IPS DF 6.9 (cell line): Measurements from ENCODE around the gene SMYD3.

Experiments used
- DNase-seq: peaks from one replicate; pipeline ENCODE4 v3.0.0-alpha.2; 2013; ENCODE audit warnings: low read depth, low spot score
- H3K27ac ChIP-seq: one replicate; pipeline ENCODE4 v1.5.1; 2013; ENCODE audit warnings: low read length, control low read depth
- H3K27me3 ChIP-seq: 2 replicates; pipeline ENCODE4 v1.6.1; 2013; ENCODE audit warnings: mild to moderate bottlenecking, low read length; ENCODE audit not compliant: control insufficient read depth, insufficient read depth
- H3K36me3 ChIP-seq: 2 replicates; pipeline ENCODE4 v1.6.1; 2013; ENCODE audit warnings: low read length; ENCODE audit not compliant: control insufficient read depth, insufficient read depth
- H3K4me1 ChIP-seq: 2 replicates; pipeline ENCODE4 v1.6.1; 2013; ENCODE audit warnings: low read length; ENCODE audit not compliant: control insufficient read depth, insufficient read depth
- H3K4me3 ChIP-seq: 2 replicates; pipeline ENCODE4 v1.5.1; 2013; ENCODE audit warnings: mild to moderate bottlenecking, low read length
- H3K9me3 ChIP-seq: 2 replicates; pipeline ENCODE4 v1.6.1; 2013; ENCODE audit warnings: low read length, inconsistent platforms; ENCODE audit not compliant: control insufficient read depth, insufficient read depth
- WGBS: extraction: QIAGEN DNeasy Blood & Tissue Kit; methylation state at CpG from one replicate; pipeline ENCODE4 v1.1.7; 2013; ENCODE audit warnings: mixed read lengths, missing lambda C conversion rate; ENCODE audit not compliant: insufficient read length, insufficient coverage; 5-methylcytosine and 5-hydroxymethylcytosine counted together

Gene SMYD3

GRCh38 chr1:246095443-246095842, 411.6 kb downstream of the SMYD3 start:
- no peak for DNase-seq
- Histone ChIP-seq H3K27me3 (no peaks in the 10 kb centered on the region), H3K27ac (no peak overlapping the region), H3K4me1 (0 out of 2 replicates have a peak, but pooled peaks cover 1% of the 10 kb centered on the region), H3K9me3 (no peaks in the 10 kb centered on the region), H3K4me3 (no peak overlapping the region), H3K36me3 (no peaks in the 10 kb centered on the region)
- WGBS = no CpG with 5 or more reads among the region's 6 CpGs

GRCh38 chr1:246093230-246093629, 413.8 kb downstream of the SMYD3 start:
- Histone ChIP-seq H3K4me1 (0 out of 2 replicates have a peak, but pooled peaks cover 1% of the 10 kb centered on the region), H3K9me3 (no peaks in the 10 kb centered on the region), H3K36me3 (no peaks in the 10 kb centered on the region), H3K27me3 (no peaks in the 10 kb centered on the region), H3K27ac (no peak overlapping the region), H3K4me3 (no peak overlapping the region)
- DNase-seq = no peak
- no CpG with 5 or more reads among the region's 4 CpGs for WGBS

GRCh38 chr1:246092136-246092535, 414.9 kb downstream of the SMYD3 start:
- Histone ChIP-seq H3K4me3 (no peak overlapping the region), H3K27ac (no peak overlapping the region), H3K4me1 (no peaks in the 10 kb centered on the region), H3K9me3 (no peaks in the 10 kb centered on the region), H3K27me3 (no peaks in the 10 kb centered on the region), H3K36me3 (no peaks in the 10 kb centered on the region)
- DNase-seq = no peak
- WGBS = no CpG with 5 or more reads among the region's 4 CpGs

GRCh38 chr1:246091477-246091876, 415.6 kb downstream of the SMYD3 start:
- no CpG with 5 or more reads among the region's 4 CpGs for WGBS
- H3K27ac ChIP-seq = no peak overlapping the region
- no peaks in the 10 kb centered on the region for H3K4me1 ChIP-seq
- DNase-seq = no peak
- no peaks in the 10 kb centered on the region for H3K36me3 ChIP-seq
- H3K27me3 ChIP-seq = no peaks in the 10 kb centered on the region
- H3K9me3 ChIP-seq = no peaks in the 10 kb centered on the region
- H3K4me3 ChIP-seq = no peak overlapping the region

- H3K27me3 ChIP-seq = no peaks in the 10 kb centered on the region
- no peaks in the 10 kb centered on the region for H3K36me3 ChIP-seq
- WGBS = no CpG with 5 or more reads among the region's 5 CpGs
- H3K4me1 ChIP-seq = no peaks in the 10 kb centered on the region
- no peaks in the 10 kb centered on the region for H3K9me3 ChIP-seq
- no peak overlapping the region for H3K27ac ChIP-seq
- no peak overlapping the region for H3K4me3 ChIP-seq
- no peak for DNase-seq
These were observed 420.9 kb downstream of the SMYD3 start for GRCh38 chr1:246086191-246086590.

GRCh38 chr1:246083416-246083815, 423.7 kb downstream of the SMYD3 start:
- no peaks in the 10 kb centered on the region for H3K27me3 ChIP-seq
- H3K4me3 ChIP-seq = no peak overlapping the region
- no CpG with 5 or more reads among the region's 9 CpGs for WGBS
- H3K36me3 ChIP-seq = no peaks in the 10 kb centered on the region
- H3K27ac ChIP-seq = no peak overlapping the region
- no peaks in the 10 kb centered on the region for H3K4me1 ChIP-seq
- H3K9me3 ChIP-seq = no peaks in the 10 kb centered on the region
- no peak for DNase-seq

GRCh38 chr1:246081856-246082668, 425.0 kb downstream of the SMYD3 start:
- Histone ChIP-seq H3K4me3 (no peak overlapping the region), H3K27me3 (no peaks in the 10 kb centered on the region), H3K27ac (no peak overlapping the region), H3K36me3 (no peaks in the 10 kb centered on the region), H3K4me1 (no peaks in the 10 kb centered on the region), H3K9me3 (no peaks in the 10 kb centered on the region)
- no CpG with 5 or more reads among the region's 13 CpGs for WGBS
- DNase-seq = no peak

- WGBS = no CpG with 5 or more reads among the region's 4 CpGs
- no peaks in the 10 kb centered on the region for H3K4me1 ChIP-seq
- H3K4me3 ChIP-seq = no peak overlapping the region
- H3K27ac ChIP-seq = no peak overlapping the region
- DNase-seq = no peak
- H3K27me3 ChIP-seq = no peaks in the 10 kb centered on the region
- no peaks in the 10 kb centered on the region for H3K36me3 ChIP-seq
- no peaks in the 10 kb centered on the region for H3K9me3 ChIP-seq
These were observed 425.9 kb downstream of the SMYD3 start for GRCh38 chr1:246081138-246081702.

- Histone ChIP-seq H3K36me3 (no peaks in the 10 kb centered on the region), H3K4me3 (no peak overlapping the region), H3K27ac (no peak overlapping the region), H3K9me3 (no peaks in the 10 kb centered on the region), H3K4me1 (no peaks in the 10 kb centered on the region), H3K27me3 (no peaks in the 10 kb centered on the region)
- no peak for DNase-seq
- WGBS = no CpG with 5 or more reads among the region's 9 CpGs
These were observed 427.0 kb downstream of the SMYD3 start for GRCh38 chr1:246080031-246080430.

- no peak for DNase-seq
- no peaks in the 10 kb centered on the region for H3K27me3 ChIP-seq
- no peak overlapping the region for H3K27ac ChIP-seq
- no peaks in the 10 kb centered on the region for H3K9me3 ChIP-seq
- H3K36me3 ChIP-seq = no peaks in the 10 kb centered on the region
- no peak overlapping the region for H3K4me3 ChIP-seq
- no CpG with 5 or more reads among the region's 1 CpG for WGBS
- H3K4me1 ChIP-seq = no peaks in the 10 kb centered on the region
These were observed 428.2 kb downstream of the SMYD3 start for GRCh38 chr1:246078888-246079252.
